Forelimb muscle (tissue), 1 donor: ENCODE measurements around the gene ACER1. TPM values are rescaled to one million over a fixed set of nuclear protein-coding genes. Genes with fewer than 3 reads are reported as not detected.

Experiments used
- DNase-seq: peaks from one replicate; pipeline ENCODE4 v3.0.0-alpha.2; 2013; ENCODE audit warnings: low read depth
- polyA plus RNA-seq: library from polyadenylated mRNA; unstranded; fragments of 120-200 nt; gene quantifications from one replicate; pipeline ENCODE4 v1.2.1, GENCODE V29; 2013; ENCODE audit not compliant: insufficient read length

The ACER1 gene
- polyA plus RNA-seq, 1 donor: 0.13 TPM

GRCh38 chr19:6268382-6268771 is 65.0 kb downstream of the ACER1 start:
- no peak for DNase-seq

DNA sequence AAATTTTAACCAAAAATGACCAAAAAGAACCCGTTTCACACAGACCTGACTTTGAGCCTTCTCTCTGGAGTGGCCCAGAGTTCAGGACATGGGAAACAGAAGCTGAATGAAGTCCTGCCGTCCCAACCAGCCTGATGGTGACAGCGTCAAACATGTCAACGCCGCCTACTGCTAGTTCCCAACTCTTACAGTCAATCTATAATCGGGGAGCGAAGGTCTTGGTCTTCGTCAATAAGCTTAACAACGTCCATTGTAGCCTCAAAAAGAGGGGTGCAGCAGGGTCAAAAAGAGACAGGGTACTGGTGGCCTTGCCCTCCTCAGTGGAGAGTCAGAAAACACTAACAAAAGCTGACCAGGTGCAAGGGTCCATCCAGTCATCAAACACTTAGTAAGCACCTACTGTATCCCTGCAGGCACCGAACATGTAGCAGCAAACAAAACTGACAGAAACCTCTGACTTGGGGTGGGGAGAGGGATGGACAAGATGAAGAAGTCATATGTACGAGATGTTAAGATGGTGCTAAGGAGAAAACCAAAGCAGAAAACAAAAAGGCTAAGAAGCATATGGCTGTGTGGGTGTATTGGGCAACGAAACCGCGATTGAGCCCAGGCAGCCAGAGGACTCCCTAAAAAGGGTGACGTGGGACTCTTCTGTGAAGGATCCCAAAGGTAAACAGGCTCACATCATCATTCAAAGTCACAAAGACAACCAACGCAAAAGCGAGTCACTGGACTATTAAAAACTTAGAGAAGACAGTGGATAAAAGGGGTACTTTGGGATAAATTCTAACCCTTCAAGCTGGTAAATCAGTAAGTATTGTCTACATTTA is 65.6 kb downstream of the ACER1 start:
- no peak for DNase-seq

GRCh38 chr19:6264803-6265202 is 68.6 kb downstream of the ACER1 start:
- no peak for DNase-seq

DNA sequence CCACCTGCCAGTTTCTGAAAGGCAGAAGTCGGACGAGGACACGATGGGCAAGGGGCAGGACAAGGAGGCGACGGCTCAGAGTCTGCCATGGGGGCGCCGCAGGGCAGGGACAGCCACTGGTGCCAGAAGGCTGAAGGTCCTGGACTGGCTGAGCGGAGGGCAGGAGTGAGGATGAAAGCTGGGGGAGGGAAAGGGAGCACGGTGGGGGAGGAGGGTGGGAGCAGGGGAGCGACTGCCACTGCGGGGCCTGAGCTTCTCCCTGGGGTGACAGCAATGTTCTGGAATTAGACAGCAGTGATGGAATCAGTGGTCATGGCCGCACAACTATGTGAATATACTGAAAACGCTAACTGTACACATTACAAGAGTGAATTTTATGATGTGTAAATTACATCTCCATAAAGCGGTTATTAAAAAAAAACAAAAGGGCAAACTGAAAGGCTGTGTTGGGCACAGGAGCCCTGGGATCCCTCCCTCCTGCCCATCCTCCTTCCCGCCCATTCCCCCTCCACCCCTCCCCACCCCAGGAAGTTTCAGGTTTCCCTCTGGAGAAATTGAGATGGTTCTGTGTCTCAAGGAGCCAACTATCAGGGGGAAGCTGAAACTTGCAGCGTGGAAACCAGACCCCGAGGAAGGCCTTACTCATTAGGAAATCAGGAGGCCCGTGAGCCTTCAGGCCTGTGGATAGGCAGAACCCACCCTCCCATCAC is 69.5 kb downstream of the ACER1 start:
- DNase-seq: no peak

- DNase-seq: no peak
These were observed 70.1 kb downstream of the ACER1 start for GRCh38 chr19:6263306-6263705.

- no peak for DNase-seq
These were observed 70.9 kb downstream of the ACER1 start for GRCh38 chr19:6262519-6262918.

DNA sequence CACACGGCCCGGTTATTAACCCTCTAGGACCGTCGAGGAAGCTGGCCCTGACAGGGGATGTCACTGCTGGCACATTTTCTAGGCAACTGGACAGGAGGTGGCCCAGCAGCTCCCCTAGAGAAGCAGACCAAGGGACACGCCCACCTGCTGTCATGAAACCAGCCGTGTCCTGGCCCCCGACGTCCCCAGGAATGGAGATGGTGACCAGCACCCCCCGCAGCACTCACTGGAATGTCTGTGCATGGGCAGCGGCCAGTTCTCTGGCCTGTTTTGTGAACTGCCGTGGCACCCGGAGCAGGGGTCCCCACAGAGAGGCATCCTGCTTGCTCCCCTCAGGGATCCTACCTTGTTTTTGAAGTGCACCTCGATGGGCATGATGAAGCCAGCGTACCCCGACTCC is 71.5 kb downstream of the ACER1 start:
- DNase-seq: no peak

GRCh38 chr19:6260912-6261650 is 72.3 kb downstream of the ACER1 start:
- no peak for DNase-seq

GRCh38 chr19:6260376-6260775 is 73.0 kb downstream of the ACER1 start:
- DNase-seq: no peak

GRCh38 chr19:6259312-6259861 is 74.0 kb downstream of the ACER1 start:
- DNase-seq: no peak

- DNase-seq: no peak
These were observed 74.5 kb downstream of the ACER1 start for GRCh38 chr19:6258812-6259311.

Other genes starting within 250 kb of the ACER1 start
- 7.3 TPM for gene RFX2, start 223.1 kb downstream of the ACER1 start, polyA plus RNA-seq
- gene ACSBG2, start 197.9 kb downstream of the ACER1 start, polyA plus RNA-seq: 0.59 TPM
- 46.1 TPM for gene MLLT1, start 53.6 kb downstream of the ACER1 start, polyA plus RNA-seq
- 50.1 TPM for gene CLPP, start 27.9 kb upstream of the ACER1 start, polyA plus RNA-seq
- gene ALKBH7, start 39.2 kb upstream of the ACER1 start, polyA plus RNA-seq: 94.8 TPM
- gene PSPN, start 42.3 kb upstream of the ACER1 start, polyA plus RNA-seq: 1.1 TPM
- gene GTF2F1, start 59.6 kb upstream of the ACER1 start, polyA plus RNA-seq: 59.2 TPM
- gene KHSRP, start 91.2 kb upstream of the ACER1 start, polyA plus RNA-seq: 174 TPM
- 0.23 TPM for gene SLC25A41, start 100.2 kb upstream of the ACER1 start, polyA plus RNA-seq
- gene SLC25A23, start 126.2 kb upstream of the ACER1 start, polyA plus RNA-seq: 34.2 TPM
- gene CRB3, start 130.7 kb upstream of the ACER1 start, polyA plus RNA-seq: not detected
- 0.63 TPM for gene DENND1C, start 148.2 kb upstream of the ACER1 start, polyA plus RNA-seq
- gene TUBB4A, start 168.7 kb upstream of the ACER1 start, polyA plus RNA-seq: 0.57 TPM
- gene TNFSF9, start 197.4 kb upstream of the ACER1 start, polyA plus RNA-seq: 0.92 TPM